B cell (primary cell): ENCODE results near the gene NDUFB7. TPM values are rescaled to one million over a fixed set of nuclear protein-coding genes. Genes with fewer than 3 reads are reported as not detected.

ENCODE experiments used
- ATAC-seq: fragments of 200-7000 bp; cut with Tn5 transposase; one replicate; pipeline ENCODE4 v1.10.0; 2021; ENCODE audit warnings: low read depth, mild to moderate bottlenecking, moderate number of reproducible peaks, moderate library complexity
- CTCF ChIA-PET: fragments of 350-600 bp; sonication (Branson Sonifier 250); formaldehyde crosslinking; loops from one replicate; lab custom pipeline; 2021; ENCODE audit warnings: antibody characterized with exemption, inconsistent platforms; lab: Charles Lee
- POLR2A ChIA-PET: fragments of 350-600 bp; sonication (Branson Sonifier 250); formaldehyde crosslinking; loops from one replicate; lab custom pipeline; 2021; ENCODE audit warnings: antibody characterized with exemption; lab: Charles Lee
- DNase-seq: peaks from one replicate; pipeline ENCODE4 v3.0.0; 2013
- H2AFZ ChIP-seq: 2 replicates; pipeline ENCODE4 v1.6.1; 2012; ENCODE audit warnings: mild to moderate bottlenecking, low read depth, low read length; ENCODE audit not compliant: insufficient read depth, poor library complexity, severe bottlenecking
- H3K27ac ChIP-seq, 2 donors: 1 replicate in 1 of 2; 2 replicates in 1 of 2; pipeline ENCODE4 v1.5.1; 2012 to 2013; ENCODE audit warnings: low read length in 2 of 2, mild to moderate bottlenecking in 2 of 2, moderate library complexity in 1 of 2
- H3K27me3 ChIP-seq, 4 experiments: fragments of 200-600 bp in 1 of 4; sonication (generic) in 1 of 4; replicated peaks in 1 of 4; 1 replicate in 2 of 4; 2 replicates in 2 of 4; pipeline versions ENCODE4 v1.6.1 to v1.7.0; 2013 to 2016; ENCODE audit warnings: low read length in 3 of 4, mild to moderate bottlenecking in 2 of 4, mixed read lengths in 1 of 4, moderate library complexity in 1 of 4; ENCODE audit not compliant: insufficient read depth in 4 of 4, control insufficient read depth in 3 of 4; ENCODE audit errors: control extremely low read depth in 1 of 4
- H3K36me3 ChIP-seq, 2 experiments: replicated peaks in 1 of 2; 1 replicate in 1 of 2; 2 replicates in 1 of 2; pipeline versions ENCODE4 v1.6.1 to v1.7.1; 2013; ENCODE audit warnings: low read length in 1 of 2; ENCODE audit not compliant: insufficient read depth in 2 of 2, control insufficient read depth in 1 of 2; ENCODE audit errors: control extremely low read depth in 1 of 2, extremely low read depth in 1 of 2
- H3K4me1 ChIP-seq, 2 donors: fragments of 200-600 bp in 1 of 2; sonication (generic) in 1 of 2; 1 replicate in 1 of 2; 2 replicates in 1 of 2; pipeline versions ENCODE4 v1.5.1 to v1.6.1; 2013 to 2017; ENCODE audit warnings: low read length in 2 of 2; ENCODE audit not compliant: control insufficient read depth in 2 of 2, insufficient read depth in 2 of 2
- H3K4me2 ChIP-seq: replicated peaks from 2 replicates; pipeline ENCODE3; 2012; ENCODE audit warnings: mild to moderate bottlenecking, low read depth, low read length; ENCODE audit not compliant: poor library complexity, severe bottlenecking
- H3K4me3 ChIP-seq, 5 experiments: fragments of 200-600 bp in 1 of 5; sonication (generic) in 1 of 5; 1 replicate in 3 of 5; 2 replicates in 2 of 5; pipeline versions ENCODE4 v1.5.1 to v1.7.0; 2011 to 2016; ENCODE audit warnings: low read length in 4 of 5, mild to moderate bottlenecking in 4 of 5, low read depth in 2 of 5, control low read depth in 1 of 5, moderate library complexity in 1 of 5; ENCODE audit not compliant: insufficient read depth in 1 of 5; ENCODE audit errors: control extremely low read depth in 1 of 5, extremely low read depth in 1 of 5
- H3K79me2 ChIP-seq: fragments of 200-600 bp; sonication (generic); one replicate; pipeline ENCODE4 v1.6.0; 2016; ENCODE audit warnings: low read length; ENCODE audit not compliant: control insufficient read depth, insufficient read depth
- H3K9ac ChIP-seq: fragments of 200-600 bp; sonication (generic); 2 replicates; pipeline ENCODE4 v1.6.1; 2017; ENCODE audit warnings: mild to moderate bottlenecking, low read length, moderate library complexity
- H3K9me3 ChIP-seq, 3 donors: one replicate each; pipeline versions ENCODE4 v1.6.1 to v1.7.1; 2013; ENCODE audit warnings: low read length in 2 of 3; ENCODE audit not compliant: control insufficient read depth in 2 of 3, insufficient read depth in 1 of 3; ENCODE audit errors: control extremely low read depth in 1 of 3
- H4K20me1 ChIP-seq: 2 replicates; pipeline ENCODE4 v1.6.0; 2012; ENCODE audit warnings: mild to moderate bottlenecking, low read length; ENCODE audit not compliant: insufficient read depth, control insufficient read depth, poor library complexity, severe bottlenecking
- H3K27ac Mint-ChIP-seq: one replicate; pipeline ENCODE4 v1.8.0; 2021; ENCODE audit warnings: mixed read lengths
- H3K27me3 Mint-ChIP-seq: one replicate; pipeline ENCODE4 v1.8.0; 2021; ENCODE audit warnings: mixed read lengths
- H3K4me1 Mint-ChIP-seq: one replicate; pipeline ENCODE4 v1.8.0; 2021; ENCODE audit warnings: mixed read lengths
- H3K4me3 Mint-ChIP-seq: one replicate; pipeline ENCODE4 v1.8.0; 2021; ENCODE audit warnings: mixed read lengths
- H3K9me3 Mint-ChIP-seq: one replicate; pipeline ENCODE4 v1.8.0; 2022; ENCODE audit warnings: mixed read lengths; ENCODE audit not compliant: insufficient read depth
- EZH2 ChIP-seq: IDR thresholded peaks from 2 replicates; pipeline ENCODE4 v1.6.1; 2012; ENCODE audit warnings: borderline replicate concordance, low read depth, mild to moderate bottlenecking, moderate library complexity, low read length; ENCODE audit not compliant: insufficient read depth, poor library complexity, severe bottlenecking
- WGBS: methylation state at CpG from one replicate; pipeline ENCODE4 v1.1.5; 2013; ENCODE audit warnings: missing lambda C conversion rate; ENCODE audit not compliant: insufficient coverage; 5-methylcytosine and 5-hydroxymethylcytosine counted together
- intact Hi-C: fragments of 100-400 bp; cut with micrococcal nuclease; formaldehyde crosslinking; loops from one replicate; pipeline ENCODE4 v1.10.0; 2022
- polyA plus RNA-seq: library from polyadenylated mRNA; depleted of rRNA; stranded (reverse); fragments of >200 nt; gene quantifications from 2 replicates; pipeline ENCODE4 v1.2.3, GENCODE V29; 2012
- total RNA-seq, 2 donors: library from RNA; stranded (reverse); fragments of 120-200 nt in 1 of 2; gene quantifications; 1 replicate in 1 of 2; 2 replicates in 1 of 2; pipeline versions ENCODE4 v1.2.3 to v1.2.4, GENCODE V29; 2013 to 2022
- TF ChIP-seq, protein P1 (sequence below): fragments of 200-600 bp; IDR thresholded peaks from one replicate; pipeline ENCODE4 v1.8.0; 2022; ENCODE audit warnings: antibody characterized with exemption, mild to moderate bottlenecking

NDUFB7 gene
- total and polyA plus RNA-seq, 2 donors (not counting 1 experiment from before 2014, with no cell fraction given): 71.5 to 168 TPM

DNA sequence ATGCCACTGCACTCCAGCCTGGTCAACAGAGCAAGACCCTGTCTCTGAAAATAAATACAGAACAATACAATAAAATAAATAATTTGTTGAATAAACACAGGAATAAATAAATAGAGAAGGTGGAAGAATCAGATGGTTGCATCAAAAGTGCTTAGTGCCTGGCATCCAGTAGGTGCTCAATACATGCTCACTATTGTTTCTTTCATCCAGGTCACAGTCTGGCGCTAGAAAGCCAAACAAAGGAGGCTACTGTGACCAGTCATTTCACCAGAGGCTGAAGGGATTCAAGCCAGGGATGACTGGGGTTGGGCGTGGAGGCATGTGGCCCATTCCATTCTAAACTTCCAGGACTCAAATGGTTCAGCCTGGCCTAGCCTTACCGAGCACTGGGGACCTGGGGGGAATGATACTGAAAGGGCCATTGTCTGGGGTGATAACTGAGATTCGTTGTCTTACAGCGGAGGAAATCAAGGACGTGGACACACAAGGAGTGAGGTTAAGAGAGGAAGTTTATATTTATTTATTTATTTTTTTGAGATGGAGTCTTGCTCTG, 3.6 kb upstream of the NDUFB7 start:
- intact Hi-C loops: loop anchor here (2.0 to 10.0 kb wide), 2 partner anchors 313 to 549 kb away; a partner anchor contains a TSS
- Histone ChIP-seq H3K36me3 (no peaks in the 10 kb centered on the region), H2AFZ (no peak overlapping the region), H3K27me3 (no peaks in the 10 kb centered on the region), H3K79me2 (peaks cover 23% of the 10 kb centered on the region), H3K27ac (peak overlapping the region; percentile 43 to 50), H3K4me2 (no peak overlapping the region), H3K4me3 (no peak overlapping the region), H3K9me3 (peaks cover 0 to 6% (median 0%) of the 10 kb centered on the region in 3 donors), H4K20me1 (peaks cover 9% of the 10 kb centered on the region), H3K4me1 (peaks cover 56 to 77% of the 10 kb centered on the region in 2 donors), H3K9ac (no peak overlapping the region)
- peaks cover 59% of the 10 kb centered on the region for H3K4me1 Mint-ChIP-seq
- TF ChIP-seq, protein P1, sequence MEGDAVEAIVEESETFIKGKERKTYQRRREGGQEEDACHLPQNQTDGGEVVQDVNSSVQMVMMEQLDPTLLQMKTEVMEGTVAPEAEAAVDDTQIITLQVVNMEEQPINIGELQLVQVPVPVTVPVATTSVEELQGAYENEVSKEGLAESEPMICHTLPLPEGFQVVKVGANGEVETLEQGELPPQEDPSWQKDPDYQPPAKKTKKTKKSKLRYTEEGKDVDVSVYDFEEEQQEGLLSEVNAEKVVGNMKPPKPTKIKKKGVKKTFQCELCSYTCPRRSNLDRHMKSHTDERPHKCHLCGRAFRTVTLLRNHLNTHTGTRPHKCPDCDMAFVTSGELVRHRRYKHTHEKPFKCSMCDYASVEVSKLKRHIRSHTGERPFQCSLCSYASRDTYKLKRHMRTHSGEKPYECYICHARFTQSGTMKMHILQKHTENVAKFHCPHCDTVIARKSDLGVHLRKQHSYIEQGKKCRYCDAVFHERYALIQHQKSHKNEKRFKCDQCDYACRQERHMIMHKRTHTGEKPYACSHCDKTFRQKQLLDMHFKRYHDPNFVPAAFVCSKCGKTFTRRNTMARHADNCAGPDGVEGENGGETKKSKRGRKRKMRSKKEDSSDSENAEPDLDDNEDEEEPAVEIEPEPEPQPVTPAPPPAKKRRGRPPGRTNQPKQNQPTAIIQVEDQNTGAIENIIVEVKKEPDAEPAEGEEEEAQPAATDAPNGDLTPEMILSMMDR: no peak
- no peak for TF ChIP-seq EZH2
- peak overlapping the region; percentile 78 for H3K27ac Mint-ChIP-seq
- no peaks in the 10 kb centered on the region for H3K27me3 Mint-ChIP-seq
- ATAC-seq (no peak), DNase-seq (no peak)
- no peak overlapping the region for H3K4me3 Mint-ChIP-seq
- WGBS: 95% methylated on average over 3 of the region's 6 CpGs
- POLR2A ChIA-PET: interaction anchor here (5.1 kb wide), 1 partner anchor 112 kb away, joined by 90 read pairs; the partner anchor contains the start of gene ZNF333
- H3K9me3 Mint-ChIP-seq: no peaks in the 10 kb centered on the region
- CTCF ChIA-PET: interaction anchor here (1.9 to 13.4 kb wide), 6 partner anchors 26 to 113 kb away, joined by 4 to 681 read pairs (median 30); partner anchors contain the start of genes ADGRE3 and ZNF333
